Keratinocyte (primary cell): ENCODE results near the gene FBXL14.

ENCODE experiments used
- CTCF ChIP-seq, 3 experiments: IDR thresholded peaks in 1 of 3; conservative IDR thresholded peaks in 1 of 3; optimal IDR thresholded peaks in 1 of 3; 2 replicates in 2 of 3; 3 replicates in 1 of 3; pipeline versions ENCODE3 to v1.5.1; 2011; ENCODE audit warnings: low read length in 3 of 3, mild to moderate bottlenecking in 3 of 3, moderate library complexity in 2 of 3, control low read depth in 1 of 3, inconsistent platforms in 1 of 3; ENCODE audit not compliant: insufficient read depth in 2 of 3; ENCODE audit errors: extremely low read depth in 1 of 3
- EZH2 ChIP-seq: IDR thresholded peaks from one replicate; pipeline ENCODE4 v1.6.1; 2012; ENCODE audit warnings: inconsistent platforms, mild to moderate bottlenecking, low read length, moderate library complexity

- TF ChIP-seq CTCF (optimal IDR thresholded peaks at IDR 0.05 in 1 of 3, IDR thresholded peaks at IDR 0.05 in 1 of 3, conservative IDR thresholded peaks at IDR 0.05 in 1 of 3; ENCODE audit: extremely low read depth in 1 of 3, insufficient read depth in 2 of 3, low read length in 3 of 3) (no peak), EZH2 (no peak)
These were observed 18.7 kb downstream of the FBXL14 start for GRCh38 chr12:1575408-1576401.
